Measurements from ENCODE around the gene ATP13A3.
"Not testable (repeated sequence)": the region's sequence is repeated elsewhere in the genome, so short reads cannot be mapped to it uniquely, and the experiment has no call there.

Gene ATP13A3

GRCh38 chr3:194486540-194487288 lies at the start of gene ATP13A3:
Gene ATP13A3, minus strand, starts transcription at chr3:194487002. Its CDS starts 24,812 bp downstream, at chr3:194462190.
- peak within 1 kb of the TSS; percentile 66 for H3K9ac ChIP-seq (ENCODE audit: low read depth, low read length)
- H3K9me3 ChIP-seq (ENCODE audit: control insufficient read depth, insufficient read depth, low read length) = no peaks in the 10 kb centered on the region
- H3K36me3 ChIP-seq (ENCODE audit: control insufficient read depth, insufficient read depth, low read length) = no peaks in the 10 kb centered on the region
- H3K4me3 ChIP-seq (ENCODE audit: low read depth, low read length) = peak within 1 kb of the TSS; percentile 87
- H3K27me3 ChIP-seq (ENCODE audit: control insufficient read depth, insufficient read depth, low read length) = peaks cover 5% of the 10 kb centered on the region
- H3K4me1 ChIP-seq (ENCODE audit: control insufficient read depth, insufficient read depth, low read length) = peaks cover 3% of the 10 kb centered on the region

GRCh38 chr3:194535199-194535598 lies 48.4 kb upstream of the ATP13A3 start:
- not testable (repeated sequence) for H3K4me1 ChIP-seq (ENCODE audit: control insufficient read depth, insufficient read depth, low read length); H3K9me3 ChIP-seq (ENCODE audit: control insufficient read depth, insufficient read depth, low read length); H3K4me3 ChIP-seq (ENCODE audit: low read depth, low read length); H3K27me3 ChIP-seq (ENCODE audit: control insufficient read depth, insufficient read depth, low read length); H3K9ac ChIP-seq (ENCODE audit: low read depth, low read length); H3K36me3 ChIP-seq (ENCODE audit: control insufficient read depth, insufficient read depth, low read length)

- Histone ChIP-seq H3K9me3 (ENCODE audit: control insufficient read depth, insufficient read depth, low read length) (no peaks in the 10 kb centered on the region), H3K4me1 (ENCODE audit: control insufficient read depth, insufficient read depth, low read length) (no peaks in the 10 kb centered on the region), H3K36me3 (ENCODE audit: control insufficient read depth, insufficient read depth, low read length) (no peaks in the 10 kb centered on the region), H3K27me3 (ENCODE audit: control insufficient read depth, insufficient read depth, low read length) (no peaks in the 10 kb centered on the region), H3K4me3 (ENCODE audit: low read depth, low read length) (no peak overlapping the region), H3K9ac (ENCODE audit: low read depth, low read length) (no peak overlapping the region)
Measured at GRCh38 chr3:194534243-194534642, 47.4 kb upstream of the ATP13A3 start.

GRCh38 chr3:194532591-194532990 lies 45.8 kb upstream of the ATP13A3 start:
- Histone ChIP-seq H3K9ac (ENCODE audit: low read depth, low read length) (no peak overlapping the region), H3K36me3 (ENCODE audit: control insufficient read depth, insufficient read depth, low read length) (no peaks in the 10 kb centered on the region), H3K4me3 (ENCODE audit: low read depth, low read length) (no peak overlapping the region), H3K9me3 (ENCODE audit: control insufficient read depth, insufficient read depth, low read length) (no peaks in the 10 kb centered on the region), H3K27me3 (ENCODE audit: control insufficient read depth, insufficient read depth, low read length) (no peaks in the 10 kb centered on the region), H3K4me1 (ENCODE audit: control insufficient read depth, insufficient read depth, low read length) (no peaks in the 10 kb centered on the region)

- Histone ChIP-seq H3K4me1 (ENCODE audit: control insufficient read depth, insufficient read depth, low read length) (no peaks in the 10 kb centered on the region), H3K9me3 (ENCODE audit: control insufficient read depth, insufficient read depth, low read length) (no peaks in the 10 kb centered on the region), H3K36me3 (ENCODE audit: control insufficient read depth, insufficient read depth, low read length) (no peaks in the 10 kb centered on the region), H3K27me3 (ENCODE audit: control insufficient read depth, insufficient read depth, low read length) (no peaks in the 10 kb centered on the region), H3K4me3 (ENCODE audit: low read depth, low read length) (no peak overlapping the region), H3K9ac (ENCODE audit: low read depth, low read length) (no peak overlapping the region)
Measured at GRCh38 chr3:194527726-194528125, 40.9 kb upstream of the ATP13A3 start.

- Histone ChIP-seq H3K36me3 (ENCODE audit: control insufficient read depth, insufficient read depth, low read length) (no peaks in the 10 kb centered on the region), H3K9me3 (ENCODE audit: control insufficient read depth, insufficient read depth, low read length) (no peaks in the 10 kb centered on the region), H3K27me3 (ENCODE audit: control insufficient read depth, insufficient read depth, low read length) (no peaks in the 10 kb centered on the region), H3K4me1 (ENCODE audit: control insufficient read depth, insufficient read depth, low read length) (no peaks in the 10 kb centered on the region), H3K9ac (ENCODE audit: low read depth, low read length) (no peak overlapping the region), H3K4me3 (ENCODE audit: low read depth, low read length) (no peak overlapping the region)
Measured at GRCh38 chr3:194526164-194526563, 39.4 kb upstream of the ATP13A3 start.

- Histone ChIP-seq H3K4me1 (ENCODE audit: control insufficient read depth, insufficient read depth, low read length) (no peaks in the 10 kb centered on the region), H3K4me3 (ENCODE audit: low read depth, low read length) (no peak overlapping the region), H3K9ac (ENCODE audit: low read depth, low read length) (no peak overlapping the region), H3K27me3 (ENCODE audit: control insufficient read depth, insufficient read depth, low read length) (no peaks in the 10 kb centered on the region), H3K9me3 (ENCODE audit: control insufficient read depth, insufficient read depth, low read length) (no peaks in the 10 kb centered on the region), H3K36me3 (ENCODE audit: control insufficient read depth, insufficient read depth, low read length) (no peaks in the 10 kb centered on the region)
Measured at GRCh38 chr3:194522579-194523046, 35.8 kb upstream of the ATP13A3 start.

GRCh38 chr3:194521510-194522260 lies 34.9 kb upstream of the ATP13A3 start:
- no peaks in the 10 kb centered on the region for H3K27me3 ChIP-seq (ENCODE audit: control insufficient read depth, insufficient read depth, low read length)
- no peaks in the 10 kb centered on the region for H3K36me3 ChIP-seq (ENCODE audit: control insufficient read depth, insufficient read depth, low read length)
- H3K4me3 ChIP-seq (ENCODE audit: low read depth, low read length) = no peak overlapping the region
- no peaks in the 10 kb centered on the region for H3K9me3 ChIP-seq (ENCODE audit: control insufficient read depth, insufficient read depth, low read length)
- no peak overlapping the region for H3K9ac ChIP-seq (ENCODE audit: low read depth, low read length)
- H3K4me1 ChIP-seq (ENCODE audit: control insufficient read depth, insufficient read depth, low read length) = no peaks in the 10 kb centered on the region

- not testable (repeated sequence) for H3K9ac ChIP-seq (ENCODE audit: low read depth, low read length); H3K4me1 ChIP-seq (ENCODE audit: control insufficient read depth, insufficient read depth, low read length); H3K36me3 ChIP-seq (ENCODE audit: control insufficient read depth, insufficient read depth, low read length); H3K27me3 ChIP-seq (ENCODE audit: control insufficient read depth, insufficient read depth, low read length); H3K4me3 ChIP-seq (ENCODE audit: low read depth, low read length); H3K9me3 ChIP-seq (ENCODE audit: control insufficient read depth, insufficient read depth, low read length)
Measured at GRCh38 chr3:194520682-194521162, 33.9 kb upstream of the ATP13A3 start.

- not testable (repeated sequence) for H3K27me3 ChIP-seq (ENCODE audit: control insufficient read depth, insufficient read depth, low read length); H3K9me3 ChIP-seq (ENCODE audit: control insufficient read depth, insufficient read depth, low read length); H3K36me3 ChIP-seq (ENCODE audit: control insufficient read depth, insufficient read depth, low read length); H3K4me1 ChIP-seq (ENCODE audit: control insufficient read depth, insufficient read depth, low read length); H3K4me3 ChIP-seq (ENCODE audit: low read depth, low read length); H3K9ac ChIP-seq (ENCODE audit: low read depth, low read length)
Measured at GRCh38 chr3:194520201-194520600, 33.4 kb upstream of the ATP13A3 start.

GRCh38 chr3:194518652-194519051 lies 31.9 kb upstream of the ATP13A3 start:
- Histone ChIP-seq H3K36me3 (ENCODE audit: control insufficient read depth, insufficient read depth, low read length) (no peaks in the 10 kb centered on the region), H3K4me3 (ENCODE audit: low read depth, low read length) (no peak overlapping the region), H3K27me3 (ENCODE audit: control insufficient read depth, insufficient read depth, low read length) (no peaks in the 10 kb centered on the region), H3K9me3 (ENCODE audit: control insufficient read depth, insufficient read depth, low read length) (no peaks in the 10 kb centered on the region), H3K4me1 (ENCODE audit: control insufficient read depth, insufficient read depth, low read length) (no peaks in the 10 kb centered on the region), H3K9ac (ENCODE audit: low read depth, low read length) (no peak overlapping the region)

GRCh38 chr3:194517333-194517732 lies 30.5 kb upstream of the ATP13A3 start:
- Histone ChIP-seq H3K4me3 (ENCODE audit: low read depth, low read length) (no peak overlapping the region), H3K9ac (ENCODE audit: low read depth, low read length) (no peak overlapping the region), H3K4me1 (ENCODE audit: control insufficient read depth, insufficient read depth, low read length) (no peaks in the 10 kb centered on the region), H3K27me3 (ENCODE audit: control insufficient read depth, insufficient read depth, low read length) (no peaks in the 10 kb centered on the region), H3K9me3 (ENCODE audit: control insufficient read depth, insufficient read depth, low read length) (no peaks in the 10 kb centered on the region), H3K36me3 (ENCODE audit: control insufficient read depth, insufficient read depth, low read length) (no peaks in the 10 kb centered on the region)

Measured in iPS-15b (cell line).